Measurements from ENCODE around the gene PAIP1. TPM values are rescaled to one million over a fixed set of nuclear protein-coding genes. Genes with fewer than 3 reads are reported as not detected.
"Not testable (repeated sequence)": the region's sequence is repeated elsewhere in the genome, so short reads cannot be mapped to it uniquely, and the experiment has no call there.

PAIP1 gene
- total RNA-seq, 1 donor from 2014 or later: 179 TPM

DNA sequence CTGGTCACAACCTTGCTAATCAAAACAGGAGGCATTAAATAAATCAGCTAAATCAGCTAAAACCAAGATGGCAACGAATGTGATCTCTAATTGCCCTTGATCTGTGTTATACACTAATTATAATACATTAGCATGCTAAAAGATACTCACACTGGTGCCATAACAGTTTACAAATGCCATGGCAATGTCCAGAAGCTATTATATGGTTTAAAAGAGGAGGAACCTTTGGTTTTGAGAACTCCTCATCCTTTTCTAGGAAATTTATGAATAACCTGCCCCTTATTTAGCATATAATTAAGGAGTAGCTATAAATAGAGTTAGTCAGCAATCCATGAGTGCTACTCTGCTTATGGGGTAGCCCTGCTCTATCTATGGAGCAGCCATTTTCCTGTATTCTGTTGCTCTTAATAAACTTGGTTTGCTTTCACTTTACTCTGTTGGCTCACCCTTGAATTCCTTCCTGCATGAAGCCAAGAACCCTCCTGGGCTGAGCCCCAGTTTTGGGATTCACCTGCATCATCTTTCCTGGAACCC, 27.4 kb upstream of the PAIP1 start:
- no peak for DNase-seq (ENCODE audit: low read depth)
- TF ChIP-seq, protein P1, sequence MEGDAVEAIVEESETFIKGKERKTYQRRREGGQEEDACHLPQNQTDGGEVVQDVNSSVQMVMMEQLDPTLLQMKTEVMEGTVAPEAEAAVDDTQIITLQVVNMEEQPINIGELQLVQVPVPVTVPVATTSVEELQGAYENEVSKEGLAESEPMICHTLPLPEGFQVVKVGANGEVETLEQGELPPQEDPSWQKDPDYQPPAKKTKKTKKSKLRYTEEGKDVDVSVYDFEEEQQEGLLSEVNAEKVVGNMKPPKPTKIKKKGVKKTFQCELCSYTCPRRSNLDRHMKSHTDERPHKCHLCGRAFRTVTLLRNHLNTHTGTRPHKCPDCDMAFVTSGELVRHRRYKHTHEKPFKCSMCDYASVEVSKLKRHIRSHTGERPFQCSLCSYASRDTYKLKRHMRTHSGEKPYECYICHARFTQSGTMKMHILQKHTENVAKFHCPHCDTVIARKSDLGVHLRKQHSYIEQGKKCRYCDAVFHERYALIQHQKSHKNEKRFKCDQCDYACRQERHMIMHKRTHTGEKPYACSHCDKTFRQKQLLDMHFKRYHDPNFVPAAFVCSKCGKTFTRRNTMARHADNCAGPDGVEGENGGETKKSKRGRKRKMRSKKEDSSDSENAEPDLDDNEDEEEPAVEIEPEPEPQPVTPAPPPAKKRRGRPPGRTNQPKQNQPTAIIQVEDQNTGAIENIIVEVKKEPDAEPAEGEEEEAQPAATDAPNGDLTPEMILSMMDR (IDR thresholded peaks at IDR 0.05; ENCODE audit: insufficient read depth, low read length, poor library complexity, severe bottlenecking): no peak
- Histone ChIP-seq H3K4me3 (ENCODE audit: low read depth, low read length) (no peak overlapping the region), H3K36me3 (ENCODE audit: control insufficient read depth, insufficient read depth, low read length) (no peaks in the 10 kb centered on the region), H3K27me3 (ENCODE audit: control insufficient read depth, insufficient read depth, low read length) (no peaks in the 10 kb centered on the region)

DNA sequence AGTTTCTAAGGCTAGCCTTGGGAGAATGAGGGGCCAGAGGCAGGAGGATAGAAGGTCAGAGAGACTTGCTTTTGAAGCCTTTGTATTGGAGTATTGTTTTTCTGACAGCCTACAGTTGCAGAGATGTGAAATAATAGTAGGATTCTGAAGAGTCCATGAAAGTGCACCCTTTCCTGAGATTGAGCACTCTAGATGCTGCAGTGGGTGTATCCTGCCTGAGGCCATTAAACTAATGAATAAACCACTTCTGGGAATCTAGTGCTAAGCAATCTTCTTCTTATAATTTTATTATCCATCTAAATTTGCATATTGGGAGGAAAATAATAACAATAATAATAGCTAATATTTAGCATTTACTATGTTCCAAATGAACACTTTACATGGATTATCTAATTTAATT, 26.8 kb upstream of the PAIP1 start:
- Histone ChIP-seq H3K36me3 (ENCODE audit: control insufficient read depth, insufficient read depth, low read length) (no peaks in the 10 kb centered on the region), H3K4me3 (ENCODE audit: low read depth, low read length) (no peak overlapping the region), H3K27me3 (ENCODE audit: control insufficient read depth, insufficient read depth, low read length) (no peaks in the 10 kb centered on the region)
- TF ChIP-seq, protein P1 (IDR thresholded peaks at IDR 0.05; ENCODE audit: insufficient read depth, low read length, poor library complexity, severe bottlenecking): no peak
- no peak for DNase-seq (ENCODE audit: low read depth)

DNA sequence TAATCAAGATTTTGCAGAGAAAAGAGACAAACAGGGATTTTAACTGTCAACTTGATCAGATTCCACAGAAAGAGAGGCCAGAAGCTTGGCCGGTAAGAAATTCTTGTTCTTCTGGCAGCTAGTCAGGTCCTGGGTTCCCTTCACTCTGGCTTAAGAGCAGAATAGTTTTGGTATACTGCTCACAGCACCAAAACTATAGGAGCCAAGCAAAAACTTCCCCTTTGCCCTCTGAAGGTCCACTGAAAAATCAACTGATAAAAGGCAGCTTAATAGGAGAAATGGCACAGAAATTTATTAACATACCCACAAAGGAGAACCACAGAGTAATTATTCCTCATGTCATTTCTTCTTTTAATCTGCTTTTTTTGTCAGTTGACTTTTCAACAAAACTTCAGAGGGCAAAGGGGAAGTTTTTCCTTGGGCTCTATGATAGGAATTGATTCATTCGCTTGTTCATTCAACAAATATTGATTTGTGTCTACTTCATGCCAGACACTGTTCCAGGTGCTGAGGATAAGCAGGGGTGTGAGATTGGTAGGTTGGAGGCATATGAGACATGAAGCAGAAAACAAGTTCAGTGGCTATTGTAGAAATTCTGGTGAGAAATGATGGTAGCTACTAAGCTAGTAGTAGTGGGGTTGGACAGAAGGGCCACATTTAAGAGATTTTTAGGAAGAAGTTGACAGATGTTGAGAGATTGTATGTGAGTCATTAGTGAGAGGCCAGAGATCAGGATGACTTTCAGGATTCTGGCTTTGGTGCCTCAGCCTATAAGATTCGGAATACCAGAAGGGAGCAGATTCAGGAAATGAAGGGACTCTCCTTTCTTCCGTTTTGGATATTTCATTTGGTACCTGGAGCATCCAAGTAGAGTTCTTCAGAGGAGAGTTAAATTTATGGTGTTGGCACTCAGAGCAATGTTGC, 25.5 kb upstream of the PAIP1 start:
- Histone ChIP-seq H3K27me3 (ENCODE audit: control insufficient read depth, insufficient read depth, low read length) (no peaks in the 10 kb centered on the region), H3K4me3 (ENCODE audit: low read depth, low read length) (no peak overlapping the region), H3K36me3 (ENCODE audit: control insufficient read depth, insufficient read depth, low read length) (no peaks in the 10 kb centered on the region)
- no peak for DNase-seq (ENCODE audit: low read depth)
- TF ChIP-seq, protein P1 (IDR thresholded peaks at IDR 0.05; ENCODE audit: insufficient read depth, low read length, poor library complexity, severe bottlenecking): no peak

DNA sequence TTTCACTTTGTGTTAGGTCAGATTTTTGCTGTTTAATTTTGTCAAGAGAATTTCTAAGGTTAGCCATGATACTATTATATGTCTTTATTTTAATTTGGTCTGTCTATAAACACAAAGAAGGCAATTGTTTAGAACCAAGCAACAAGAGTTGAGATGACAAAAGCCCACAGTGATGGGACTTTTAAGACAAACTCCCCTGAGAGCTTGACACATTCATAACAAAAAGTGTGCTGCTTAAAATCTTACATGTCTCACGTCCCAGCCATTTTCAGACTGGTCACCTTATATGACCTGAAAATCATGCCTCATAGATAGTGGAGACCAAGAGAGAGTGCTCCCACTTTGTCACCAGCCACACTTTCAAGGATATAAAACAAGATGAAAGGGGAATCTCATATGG, 24.5 kb upstream of the PAIP1 start:
- no peaks in the 10 kb centered on the region for H3K36me3 ChIP-seq (ENCODE audit: control insufficient read depth, insufficient read depth, low read length)
- no peak overlapping the region for H3K4me3 ChIP-seq (ENCODE audit: low read depth, low read length)
- no peak for DNase-seq (ENCODE audit: low read depth)
- TF ChIP-seq, protein P1 (IDR thresholded peaks at IDR 0.05; ENCODE audit: insufficient read depth, low read length, poor library complexity, severe bottlenecking): no peak
- H3K27me3 ChIP-seq (ENCODE audit: control insufficient read depth, insufficient read depth, low read length): no peaks in the 10 kb centered on the region

DNA sequence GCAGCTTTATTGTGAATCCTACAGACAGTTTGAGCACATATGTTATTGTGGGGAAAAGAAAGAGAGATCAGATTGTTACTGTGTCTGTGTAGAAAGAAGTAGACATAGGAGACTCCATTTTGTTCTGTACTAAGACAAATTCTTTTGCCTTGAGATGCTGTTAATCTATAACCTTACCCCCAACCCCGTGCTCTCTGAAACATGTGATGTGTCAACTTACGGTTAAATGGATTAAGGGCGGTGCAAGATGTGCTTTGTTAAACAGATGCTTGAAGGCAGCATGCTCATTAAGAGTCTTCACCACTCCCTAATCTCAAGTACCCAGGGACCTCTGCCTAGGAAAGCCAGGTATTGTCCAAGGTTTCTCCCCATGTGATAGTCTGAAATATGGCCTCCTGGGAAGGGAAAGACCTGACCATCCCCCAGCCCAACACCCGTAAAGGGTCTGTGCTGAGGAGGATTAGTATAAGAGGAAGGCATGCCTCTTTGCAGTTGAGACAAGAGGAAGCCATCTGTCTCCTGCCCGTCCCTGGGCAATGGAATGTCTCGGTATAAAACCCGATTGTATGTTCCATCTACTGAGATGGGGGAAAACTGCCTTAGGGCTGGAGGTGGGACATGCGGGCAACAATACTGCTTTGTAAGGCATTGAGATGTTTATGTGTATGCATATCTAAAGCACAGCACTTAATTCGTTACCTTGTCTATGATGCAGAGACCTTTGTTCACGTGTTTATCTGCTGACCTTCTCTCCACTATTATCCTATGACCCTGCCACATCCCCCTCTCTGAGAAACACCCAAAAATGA, 23.7 kb upstream of the PAIP1 start:
- not testable (repeated sequence) for H3K4me3 ChIP-seq (ENCODE audit: low read depth, low read length); DNase-seq (ENCODE audit: low read depth); H3K27me3 ChIP-seq (ENCODE audit: control insufficient read depth, insufficient read depth, low read length); H3K36me3 ChIP-seq (ENCODE audit: control insufficient read depth, insufficient read depth, low read length)

DNA sequence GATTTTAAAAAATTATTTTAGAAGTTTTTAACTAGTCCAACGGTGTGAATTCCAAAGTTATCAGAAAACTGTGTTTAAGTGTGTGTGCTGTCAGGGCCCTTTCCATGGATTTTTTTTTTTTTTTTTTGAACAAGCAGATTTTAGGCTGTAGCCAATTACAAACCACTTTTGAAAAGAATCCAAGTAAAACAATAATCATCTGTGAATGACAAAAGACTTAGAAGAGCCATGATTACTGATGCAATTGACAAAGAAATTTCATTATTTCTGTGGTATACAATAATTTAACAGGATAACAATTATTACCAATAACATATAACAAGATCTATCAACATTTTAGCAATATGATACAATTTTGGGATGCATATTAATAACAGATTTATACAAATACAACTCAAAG, 16.2 kb upstream of the PAIP1 start:
- no peak overlapping the region for H3K4me3 ChIP-seq (ENCODE audit: low read depth, low read length)
- TF ChIP-seq, protein P1 (IDR thresholded peaks at IDR 0.05; ENCODE audit: insufficient read depth, low read length, poor library complexity, severe bottlenecking): no peak
- DNase-seq (ENCODE audit: low read depth): no peak

More for the DNA sequence above, 16.2 kb upstream of the PAIP1 start:
- Histone ChIP-seq H3K36me3 (ENCODE audit: control insufficient read depth, insufficient read depth, low read length) (no peaks in the 10 kb centered on the region), H3K27me3 (ENCODE audit: control insufficient read depth, insufficient read depth, low read length) (no peaks in the 10 kb centered on the region)
